Neural cell (in vitro differentiated cells): ENCODE data around the gene SLIRP.

ENCODE experiments used
- CTCF ChIP-seq: fragments of 450-650 bp; IDR thresholded peaks from 2 replicates; pipeline ENCODE4 v1.5.1; 2014; ENCODE audit warnings: antibody characterized with exemption, mild to moderate bottlenecking, moderate library complexity; ENCODE audit not compliant: poor library complexity, severe bottlenecking
- EP300 ChIP-seq: fragments of 450-650 bp; conservative IDR thresholded peaks from 2 replicates; pipeline ENCODE4 v1.6.1; 2014; ENCODE audit warnings: antibody characterized with exemption, mild to moderate bottlenecking, moderate library complexity; ENCODE audit not compliant: poor library complexity, severe bottlenecking
- EZH2 ChIP-seq: fragments of 200-600, 300-800 bp; shearing (Covaris generic), sonication (generic); IDR thresholded peaks from 2 replicates; pipeline ENCODE4 v1.6.1; 2014; ENCODE audit warnings: antibody characterized with exemption, low read length, borderline replicate concordance, mild to moderate bottlenecking; ENCODE audit not compliant: insufficient read depth, poor library complexity, severe bottlenecking
- MXI1 ChIP-seq: fragments of 450-650 bp; conservative IDR thresholded peaks from 2 replicates; pipeline ENCODE4 v1.6.1; 2014; ENCODE audit warnings: antibody characterized with exemption, mild to moderate bottlenecking; ENCODE audit not compliant: poor library complexity, severe bottlenecking
- POLR2AphosphoS5 ChIP-seq: IDR thresholded peaks from 2 replicates; pipeline ENCODE4 v1.6.1; 2012
- RAD21 ChIP-seq: fragments of 450-650 bp; conservative IDR thresholded peaks from 2 replicates; pipeline ENCODE4 v1.6.1; 2014; ENCODE audit warnings: antibody characterized with exemption, mild to moderate bottlenecking, moderate library complexity
- SMC3 ChIP-seq: fragments of 450-650 bp; conservative IDR thresholded peaks from 2 replicates; pipeline ENCODE4 v1.6.1; 2014; ENCODE audit warnings: antibody characterized with exemption, mild to moderate bottlenecking, moderate library complexity; ENCODE audit not compliant: poor library complexity
- TAF1 ChIP-seq: IDR thresholded peaks from 2 replicates; pipeline ENCODE4 v1.6.1; 2012; ENCODE audit warnings: low read depth

DNA sequence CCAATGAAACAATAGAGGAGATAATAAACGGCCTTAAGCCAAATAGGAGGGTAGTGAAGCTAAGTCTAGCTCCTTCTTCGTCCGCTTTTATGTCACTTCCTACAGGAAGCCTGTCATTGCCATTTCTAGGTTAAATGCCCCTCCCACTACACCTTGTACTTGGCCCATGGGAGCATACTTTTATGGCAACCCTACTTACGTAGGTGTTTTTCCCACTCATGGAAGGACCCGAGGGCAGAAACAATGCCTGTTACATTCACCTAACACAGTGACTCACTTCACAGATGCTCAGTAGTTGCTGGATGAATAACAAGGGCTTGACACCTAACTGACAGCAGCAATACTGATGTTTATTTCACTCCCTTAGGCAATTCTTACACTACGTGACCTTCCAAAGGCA is 44.6 kb upstream of the SLIRP start:
- TF ChIP-seq CTCF (no peak), POLR2AphosphoS5 (no peak), EP300 (no peak), SMC3 (no peak), MXI1 (no peak), TAF1 (no peak), RAD21 (no peak), EZH2 (no peak)
